ENCODE data around the gene RGR.

DNA sequence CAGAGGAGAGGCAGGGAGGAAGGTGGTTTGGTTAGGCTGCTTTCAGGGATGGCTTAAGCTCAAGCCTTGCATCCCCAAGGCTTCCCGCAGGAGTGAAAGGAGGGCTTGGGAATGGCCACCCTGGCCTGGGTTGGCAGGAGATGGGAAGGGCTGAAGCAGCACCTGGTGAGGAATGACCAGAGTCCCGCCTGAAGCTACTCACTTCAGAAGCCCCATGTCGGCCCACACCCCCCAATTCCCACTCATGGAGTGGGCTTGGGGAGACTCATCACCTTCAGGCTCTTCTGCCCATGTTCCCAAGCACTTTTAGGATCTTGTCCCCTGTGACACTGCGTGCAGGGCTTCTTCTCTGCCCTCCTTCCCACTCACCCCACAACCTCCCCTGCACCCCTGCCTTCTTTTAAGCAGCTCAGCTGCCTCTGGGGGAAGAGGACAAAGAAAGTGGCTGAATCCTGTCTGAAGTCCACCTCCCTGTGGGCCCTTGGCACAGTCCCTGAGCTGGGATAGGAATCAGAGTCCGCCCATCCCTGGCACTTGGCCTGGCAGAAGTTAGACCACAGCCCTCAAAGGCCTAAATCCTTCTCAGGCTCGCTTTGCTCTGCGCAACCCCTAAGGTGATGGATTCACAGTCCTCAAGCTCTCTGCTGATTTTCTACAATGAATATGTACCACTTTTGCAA is 16.5 kb downstream of the RGR start:
- no peak for TF ChIP-seq POLR2AphosphoS5 (IDR thresholded peaks at IDR 0.05; ENCODE audit: low read depth, low read length)
- TF ChIP-seq, protein P1, sequence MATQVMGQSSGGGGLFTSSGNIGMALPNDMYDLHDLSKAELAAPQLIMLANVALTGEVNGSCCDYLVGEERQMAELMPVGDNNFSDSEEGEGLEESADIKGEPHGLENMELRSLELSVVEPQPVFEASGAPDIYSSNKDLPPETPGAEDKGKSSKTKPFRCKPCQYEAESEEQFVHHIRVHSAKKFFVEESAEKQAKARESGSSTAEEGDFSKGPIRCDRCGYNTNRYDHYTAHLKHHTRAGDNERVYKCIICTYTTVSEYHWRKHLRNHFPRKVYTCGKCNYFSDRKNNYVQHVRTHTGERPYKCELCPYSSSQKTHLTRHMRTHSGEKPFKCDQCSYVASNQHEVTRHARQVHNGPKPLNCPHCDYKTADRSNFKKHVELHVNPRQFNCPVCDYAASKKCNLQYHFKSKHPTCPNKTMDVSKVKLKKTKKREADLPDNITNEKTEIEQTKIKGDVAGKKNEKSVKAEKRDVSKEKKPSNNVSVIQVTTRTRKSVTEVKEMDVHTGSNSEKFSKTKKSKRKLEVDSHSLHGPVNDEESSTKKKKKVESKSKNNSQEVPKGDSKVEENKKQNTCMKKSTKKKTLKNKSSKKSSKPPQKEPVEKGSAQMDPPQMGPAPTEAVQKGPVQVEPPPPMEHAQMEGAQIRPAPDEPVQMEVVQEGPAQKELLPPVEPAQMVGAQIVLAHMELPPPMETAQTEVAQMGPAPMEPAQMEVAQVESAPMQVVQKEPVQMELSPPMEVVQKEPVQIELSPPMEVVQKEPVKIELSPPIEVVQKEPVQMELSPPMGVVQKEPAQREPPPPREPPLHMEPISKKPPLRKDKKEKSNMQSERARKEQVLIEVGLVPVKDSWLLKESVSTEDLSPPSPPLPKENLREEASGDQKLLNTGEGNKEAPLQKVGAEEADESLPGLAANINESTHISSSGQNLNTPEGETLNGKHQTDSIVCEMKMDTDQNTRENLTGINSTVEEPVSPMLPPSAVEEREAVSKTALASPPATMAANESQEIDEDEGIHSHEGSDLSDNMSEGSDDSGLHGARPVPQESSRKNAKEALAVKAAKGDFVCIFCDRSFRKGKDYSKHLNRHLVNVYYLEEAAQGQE (IDR thresholded peaks at IDR 0.05; ENCODE audit: insufficient read depth in 1 of 2, low read depth in 2 of 2, low read length in 2 of 2): no peak
- TF ChIP-seq TAF1 (IDR thresholded peaks at IDR 0.05; ENCODE audit: borderline replicate concordance, insufficient read depth, low read length): no peak

Data from PFSK-1 (cell line).